ENCODE results near the gene NSG2. TPM values are rescaled to one million over a fixed set of nuclear protein-coding genes. Genes with fewer than 3 reads are reported as not detected.

The NSG2 gene
- total and polyA plus RNA-seq, 4 donors, result 0.14 TPM; not detected in 3

GRCh38 chr5:174151599-174152181 lies 106.2 kb downstream of the NSG2 start:
- no peak for DNase-seq (ENCODE audit: low spot score)
- TF ChIP-seq ATF3 (IDR thresholded peaks at IDR 0.05), result no peak
- no peak for TF ChIP-seq HNF4G (IDR thresholded peaks at IDR 0.05)
- no peak for TF ChIP-seq SP1 (IDR thresholded peaks at IDR 0.05)
- TF ChIP-seq FOXA1 (IDR thresholded peaks at IDR 0.05), result no peak
- no peak for TF ChIP-seq TAF1 (conservative IDR thresholded peaks at IDR 0.05)
- no peak for TF ChIP-seq HNF4A (conservative IDR thresholded peaks at IDR 0.05)

GRCh38 chr5:174154559-174154958 lies 109.1 kb downstream of the NSG2 start:
- Histone ChIP-seq H3K27me3 (ENCODE audit: control insufficient read depth in 4 of 4, insufficient read depth in 4 of 4, low read length in 3 of 4) (no peaks in the 10 kb centered on the region), H3K4me1 (ENCODE audit: control insufficient read depth in 4 of 4, insufficient read depth in 4 of 4, low read length in 3 of 4) (no peaks in the 10 kb centered on the region), H3K27ac (ENCODE audit: low read depth in 1 of 2, low read length in 2 of 2) (no peak overlapping the region), H3K4me3 (ENCODE audit: low read depth in 1 of 3, low read length in 3 of 3) (no peak overlapping the region), H3K36me3 (ENCODE audit: control insufficient read depth in 4 of 4, insufficient read depth in 3 of 4, low read depth in 1 of 4, low read length in 3 of 4) (no peaks in the 10 kb centered on the region), H3K9ac (ENCODE audit: low read depth in 1 of 2, low read length in 2 of 2) (no peak overlapping the region), H3K9me3 (ENCODE audit: control insufficient read depth in 4 of 4, low read length in 3 of 4) (peaks cover 0 to 6% (median 3%) of the 10 kb centered on the region in 4 donors)
- WGBS, result 67% methylated on average over 1 of the region's 1 CpG
- no peak for TF ChIP-seq HNF4G (IDR thresholded peaks at IDR 0.05)
- TF ChIP-seq FOXA1 (IDR thresholded peaks at IDR 0.05), result no peak
- no peak for TF ChIP-seq MAX (IDR thresholded peaks at IDR 0.05)
- no peak for TF ChIP-seq RXRA (IDR thresholded peaks at IDR 0.05)
- TF ChIP-seq YY1 (IDR thresholded peaks at IDR 0.05), result no peak
- TF ChIP-seq NR2F2 (IDR thresholded peaks at IDR 0.05), result no peak
- no peak for TF ChIP-seq CTCF (IDR thresholded peaks at IDR 0.05; ENCODE audit: low read depth, low read length, missing input control)
- no peak for TF ChIP-seq GABPA (IDR thresholded peaks at IDR 0.05 in 1 of 2, conservative IDR thresholded peaks at IDR 0.05 in 1 of 2)
- TF ChIP-seq REST (IDR thresholded peaks at IDR 0.05), result no peak
- no peak for TF ChIP-seq ATF3 (IDR thresholded peaks at IDR 0.05)
- TF ChIP-seq FOXA2 (IDR thresholded peaks at IDR 0.05), result no peak
- no peak for TF ChIP-seq RAD21 (IDR thresholded peaks at IDR 0.05)
- DNase-seq (ENCODE audit: low spot score), result no peak

More at GRCh38 chr5:174151599-174152181, 106.2 kb downstream of the NSG2 start:
- WGBS, result 61% methylated on average over 3 of the region's 3 CpGs
- Histone ChIP-seq H3K9me3 (ENCODE audit: control insufficient read depth in 4 of 4, low read length in 3 of 4) (peaks cover 0 to 6% (median 3%) of the 10 kb centered on the region in 4 donors), H3K4me3 (ENCODE audit: low read depth in 1 of 3, low read length in 3 of 3) (no peak overlapping the region), H3K27ac (ENCODE audit: low read depth in 1 of 2, low read length in 2 of 2) (no peak overlapping the region), H3K27me3 (ENCODE audit: control insufficient read depth in 4 of 4, insufficient read depth in 4 of 4, low read length in 3 of 4) (no peaks in the 10 kb centered on the region), H3K36me3 (ENCODE audit: control insufficient read depth in 4 of 4, insufficient read depth in 3 of 4, low read depth in 1 of 4, low read length in 3 of 4) (no peaks in the 10 kb centered on the region), H3K9ac (ENCODE audit: low read depth in 1 of 2, low read length in 2 of 2) (no peak overlapping the region), H3K4me1 (ENCODE audit: control insufficient read depth in 4 of 4, insufficient read depth in 4 of 4, low read length in 3 of 4) (no peaks in the 10 kb centered on the region)
